Measurements from ENCODE around the gene KRI1.
"Not testable (repeated sequence)": the region's sequence is repeated elsewhere in the genome, so short reads cannot be mapped to it uniquely, and the experiment has no call there.

Gene KRI1

DNA sequence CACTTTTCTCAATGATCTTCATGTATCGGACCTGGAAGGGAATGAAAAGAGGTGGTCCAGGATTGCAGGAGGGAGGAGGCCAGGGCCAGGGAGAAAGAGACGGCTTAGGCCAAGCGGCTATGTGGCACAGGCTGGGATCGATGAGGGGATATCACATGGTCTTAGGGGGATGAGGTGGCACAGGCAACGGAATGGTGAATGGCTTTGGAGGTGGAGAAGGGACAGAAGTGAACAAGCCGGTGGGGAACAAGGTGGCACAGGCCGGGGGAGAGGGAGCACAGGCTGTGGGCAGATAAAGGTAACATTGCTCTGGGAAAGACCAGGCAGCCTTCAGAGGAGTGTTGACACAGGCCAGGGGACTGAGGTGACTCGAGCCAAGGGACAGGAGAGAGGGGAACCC is 8.7 kb upstream of the KRI1 start:
- DNase-seq, result no peak

DNA sequence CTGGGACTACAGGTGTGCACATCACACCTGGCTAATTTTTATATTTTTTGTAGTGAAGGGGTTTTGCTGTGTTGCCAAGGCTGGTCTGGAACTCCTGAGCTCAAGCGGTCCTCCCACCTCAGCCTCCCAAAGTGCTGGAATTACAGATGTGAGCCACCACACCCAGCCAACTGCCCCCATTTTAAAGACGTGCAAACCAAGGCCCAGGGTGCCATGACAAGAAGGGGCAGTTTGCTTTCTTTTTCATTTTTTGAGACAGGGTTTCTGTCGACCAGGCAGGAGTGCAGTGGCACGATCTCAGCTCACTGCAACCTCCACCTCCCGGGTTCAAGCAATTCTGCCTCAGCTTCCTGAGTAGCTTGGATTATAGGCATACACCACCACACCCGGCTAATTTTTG is 8.0 kb upstream of the KRI1 start:
- not testable (repeated sequence) for DNase-seq

DNA sequence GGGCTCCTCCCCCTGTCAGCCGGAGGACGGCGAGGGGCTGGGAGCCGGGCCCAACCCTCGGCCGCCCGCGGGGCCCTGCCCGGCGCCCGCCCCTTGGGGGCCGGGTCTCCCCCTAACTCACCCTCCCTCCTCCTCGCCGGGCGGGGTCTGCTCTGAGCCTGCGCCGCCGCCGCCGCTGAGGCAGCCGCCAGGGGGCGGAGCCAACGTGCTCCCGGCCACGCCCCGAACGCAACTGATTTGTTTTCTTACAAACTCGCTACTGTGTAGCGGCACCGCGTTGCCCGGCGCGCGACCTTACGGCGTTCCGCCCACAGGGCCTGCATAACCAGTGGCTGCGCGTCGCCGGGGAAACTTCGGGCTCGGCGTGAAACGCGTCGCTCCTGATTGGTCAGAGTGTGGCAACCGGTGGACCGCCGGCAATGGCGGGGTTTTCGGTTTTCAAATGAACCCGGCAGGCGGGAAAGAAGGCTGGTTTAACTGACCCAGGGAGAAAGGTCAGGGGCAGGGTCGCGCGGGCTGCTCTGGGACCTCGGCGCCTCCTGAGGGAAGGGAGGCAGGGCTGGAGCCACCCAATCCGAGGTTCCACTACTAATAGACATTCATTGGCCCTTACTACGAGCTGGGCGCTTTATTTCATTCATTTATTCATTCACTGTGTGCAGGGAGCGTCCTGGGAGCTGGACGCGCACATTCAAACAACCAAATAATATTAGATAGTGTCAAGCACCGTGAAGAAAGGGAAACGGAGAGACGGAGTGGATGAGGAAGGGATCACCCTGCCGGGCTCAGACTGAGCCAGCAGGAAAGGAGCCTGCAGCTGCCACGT is 3.2 kb upstream of the KRI1 start, which contains the start of gene CDKN2D:
CDKN2D (minus strand) TSS at position 154 of the 826 bp plus-strand sequence. CDS start 326 bp downstream, outside the sequence.
- peak; percentile 97 to 98 for DNase-seq

DNA sequence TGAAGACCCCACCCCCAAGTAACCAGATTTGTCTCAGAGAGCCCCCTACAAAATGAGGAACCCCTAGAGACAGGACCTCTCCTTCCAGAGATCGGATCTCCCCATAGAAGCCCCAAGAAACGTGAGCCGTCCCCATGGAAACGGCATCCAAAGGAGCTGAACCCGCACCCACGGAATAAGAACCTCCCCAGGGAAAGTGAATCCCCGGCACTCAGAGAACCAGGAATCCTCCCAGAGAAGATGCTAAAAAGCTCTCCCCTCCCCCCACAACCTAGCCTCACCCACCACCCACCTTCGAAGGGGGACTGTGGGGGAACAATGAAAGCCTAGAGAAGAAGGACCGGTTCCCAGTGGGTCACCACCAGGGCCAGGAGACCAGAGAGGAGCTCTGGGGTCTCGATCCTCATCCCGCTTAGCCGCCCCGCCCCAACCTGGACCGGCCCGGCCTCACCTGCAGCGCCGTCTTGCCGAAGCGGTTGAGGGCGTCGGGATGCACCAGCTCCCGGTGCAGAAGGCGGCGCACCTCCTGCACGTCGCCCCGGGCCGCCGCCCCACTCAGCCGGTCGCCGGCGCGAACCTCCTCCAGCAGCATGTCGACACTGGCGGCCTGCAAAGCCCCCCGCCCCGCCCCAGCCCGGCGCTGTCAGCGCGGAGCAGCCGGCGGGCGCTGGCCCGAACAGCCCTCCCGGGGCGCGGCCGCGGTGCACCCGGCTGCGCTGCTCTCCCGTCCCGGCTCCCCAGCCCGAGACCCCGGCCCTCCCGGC is 2.4 kb upstream of the KRI1 start:
- no peak for DNase-seq

DNA sequence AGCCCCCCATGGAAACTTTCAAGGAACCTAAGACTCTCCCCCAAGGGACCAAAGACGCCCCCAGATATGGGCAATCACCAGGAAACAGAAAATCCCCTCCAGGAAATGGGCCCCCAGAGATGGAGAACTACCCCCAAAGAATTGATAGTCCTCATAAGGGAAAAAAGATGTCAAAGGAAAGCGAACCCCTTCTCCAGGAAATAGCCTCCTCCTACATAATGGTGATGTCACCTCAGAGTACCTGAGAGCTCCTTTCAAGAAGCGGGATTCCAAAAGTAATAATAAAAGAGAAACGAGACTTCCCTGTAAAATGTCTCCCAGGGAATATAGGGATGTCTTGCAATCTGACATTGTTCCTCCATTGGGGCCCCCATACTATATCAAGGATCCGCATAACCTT is 1.8 kb upstream of the KRI1 start:
- no peak for DNase-seq

DNA sequence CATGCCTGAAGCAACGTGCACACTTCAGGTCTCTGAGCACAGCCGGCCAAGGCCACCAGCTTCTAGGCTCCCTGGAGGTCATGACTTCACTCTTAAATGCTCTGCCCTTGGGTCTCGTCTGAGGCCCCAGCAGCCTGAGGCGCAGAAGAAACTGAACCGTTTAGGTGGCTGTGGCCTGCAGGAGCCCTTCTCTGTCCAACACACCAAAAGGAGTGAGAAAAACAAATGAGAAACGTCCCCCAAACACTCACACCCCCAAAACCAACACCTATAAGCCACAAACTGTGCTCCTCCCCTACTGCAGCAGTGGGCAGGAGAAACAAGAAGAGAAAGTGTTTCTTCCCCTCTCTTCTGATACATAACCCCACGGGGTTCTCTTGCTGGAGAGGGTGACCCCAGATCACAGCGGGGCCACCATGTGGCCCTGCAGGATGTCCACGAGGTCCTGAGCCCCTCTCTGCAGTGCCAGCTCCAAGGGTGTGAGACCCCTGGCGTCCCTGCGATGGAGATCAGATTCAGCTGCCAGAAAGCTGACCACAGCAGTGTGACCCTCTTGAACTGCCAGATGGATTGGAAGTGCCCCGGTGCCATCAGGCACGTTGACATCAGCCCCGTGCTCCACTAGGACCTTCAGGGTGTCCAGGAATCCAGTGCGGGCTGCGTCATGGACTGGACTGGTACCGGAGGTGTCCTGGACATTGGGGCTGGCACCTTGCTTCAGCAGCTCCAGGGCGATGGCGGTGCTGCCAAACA is 1.0 kb upstream of the KRI1 start:
- no peak for DNase-seq

DNA sequence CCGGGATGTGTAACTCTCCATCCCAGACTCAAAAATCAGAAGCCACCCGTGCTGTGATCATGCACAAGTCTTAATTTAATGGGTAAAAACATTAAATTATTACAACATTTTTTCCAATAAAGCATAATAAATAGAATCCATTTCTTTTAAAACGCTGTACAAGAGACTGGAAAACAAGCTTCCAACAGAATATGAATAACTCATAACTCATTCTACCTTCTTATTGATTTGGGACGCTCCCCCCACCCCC is 523 bp upstream of the KRI1 start:
- no peak for DNase-seq

DNA sequence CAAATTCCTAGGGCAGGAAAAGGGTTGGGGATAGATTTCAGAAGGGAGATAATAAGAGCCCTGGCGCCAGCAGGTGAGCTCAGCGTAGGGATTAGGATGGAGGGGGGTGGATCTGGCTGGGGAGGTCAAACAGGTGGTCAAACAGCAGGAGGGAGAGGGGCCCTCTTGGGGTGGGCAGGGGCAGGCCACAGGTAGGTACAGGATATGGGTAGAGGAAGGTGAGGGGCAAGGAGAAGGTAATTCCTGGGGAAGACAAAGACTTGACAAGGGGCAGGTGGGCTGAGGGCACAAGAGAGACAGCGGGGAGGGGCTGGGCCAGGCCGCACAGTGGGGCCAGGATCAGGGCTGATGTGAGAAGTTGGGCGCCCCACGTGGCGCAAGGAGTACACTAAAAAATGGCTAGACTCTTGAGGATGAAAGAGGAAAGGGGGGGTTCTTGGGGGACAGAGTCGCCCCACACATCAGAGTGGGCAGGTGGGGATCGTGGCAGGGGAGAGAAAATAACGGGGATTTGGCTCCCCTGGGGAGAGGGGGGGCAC is 713 bp downstream of the KRI1 start:
- DNase-seq, result peak; percentile 50 to 75

DNA sequence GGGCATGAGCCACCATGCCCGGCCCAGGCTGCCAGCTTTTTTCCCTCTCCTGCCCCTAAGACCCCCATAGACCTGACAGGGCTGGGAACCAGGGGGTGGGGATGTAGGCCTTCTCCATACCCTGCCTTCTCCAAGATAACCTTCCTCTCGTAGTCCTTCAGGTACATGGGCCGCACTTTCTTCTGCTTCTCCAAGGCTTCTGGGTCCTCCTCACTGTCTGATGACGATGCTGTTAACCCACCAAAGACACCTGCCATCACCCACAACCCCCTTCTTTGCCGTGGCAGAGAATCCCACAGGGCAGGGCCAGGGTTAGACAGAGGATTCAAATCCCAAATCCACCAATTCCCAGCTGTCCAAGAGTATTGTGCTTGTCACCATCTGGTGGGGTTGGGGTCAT is 3.2 kb downstream of the KRI1 start:
- no peak for DNase-seq

DNA sequence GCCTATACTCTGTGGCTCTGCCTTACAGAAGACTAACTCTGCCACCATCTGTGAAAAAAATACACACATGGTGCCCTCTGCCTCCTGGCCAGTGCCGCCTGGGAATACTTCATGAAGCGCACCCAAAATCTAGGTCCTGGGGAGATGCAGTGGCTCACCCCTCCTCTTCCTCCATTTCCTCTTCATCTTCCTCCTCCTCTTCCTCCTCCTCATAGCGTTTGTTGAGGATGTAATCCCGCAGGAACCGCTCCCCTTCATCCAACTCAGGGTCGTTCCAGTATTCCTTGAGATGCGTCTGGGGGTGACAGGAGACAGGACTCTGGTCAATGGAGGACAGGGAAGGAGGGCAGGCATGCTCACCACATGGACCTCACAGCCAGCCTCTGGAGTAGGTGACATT is 5.7 kb downstream of the KRI1 start:
- DNase-seq, result no peak

DNA sequence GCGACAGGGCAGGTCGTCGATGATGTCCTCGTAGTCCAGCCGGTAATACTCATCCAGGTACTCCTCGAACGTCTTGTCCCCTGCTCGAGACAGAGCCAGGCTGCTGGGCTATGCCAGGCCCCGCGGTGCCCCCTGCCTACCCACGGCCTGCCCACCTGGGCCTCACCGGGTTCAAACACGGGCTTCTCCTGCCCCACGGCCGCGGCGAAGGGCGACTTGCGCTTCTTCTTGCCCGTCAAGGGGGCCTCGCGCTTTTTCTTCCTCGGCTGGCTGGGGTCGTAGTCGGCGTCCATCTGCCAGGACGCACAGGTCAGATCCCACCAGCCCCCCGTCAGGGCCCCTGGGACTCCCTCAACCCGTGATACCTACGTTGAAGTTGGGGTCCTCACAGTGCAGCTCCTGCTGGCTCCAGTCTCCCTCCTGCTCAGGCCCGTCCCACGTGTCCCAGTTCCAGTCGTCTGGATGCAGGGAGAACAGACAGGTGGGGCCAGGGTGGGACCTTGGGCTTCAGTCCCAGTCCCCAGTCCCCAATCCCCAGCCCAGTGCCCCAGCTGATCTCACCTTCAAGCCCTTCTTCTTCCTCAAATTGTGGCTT is 8.1 kb downstream of the KRI1 start:
- no peak for DNase-seq

DNA sequence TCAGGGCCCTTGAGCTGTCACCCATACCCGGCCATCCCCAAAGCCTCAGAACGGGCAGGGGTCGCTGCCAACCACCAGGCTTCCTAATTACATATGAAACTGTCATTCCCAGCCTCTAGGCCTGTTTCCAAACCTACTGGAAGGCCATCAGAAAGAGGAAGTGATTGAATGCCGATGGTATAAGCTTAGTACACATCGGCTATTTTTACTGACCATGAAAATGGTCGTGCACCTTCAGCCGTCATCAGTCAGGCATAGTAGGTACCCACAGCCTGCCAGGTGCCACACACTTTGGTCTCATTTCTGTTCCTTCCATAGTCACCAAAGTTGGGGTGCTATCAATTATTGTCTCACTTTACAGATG is 10.2 kb downstream of the KRI1 start:
- DNase-seq, result no peak

DNA sequence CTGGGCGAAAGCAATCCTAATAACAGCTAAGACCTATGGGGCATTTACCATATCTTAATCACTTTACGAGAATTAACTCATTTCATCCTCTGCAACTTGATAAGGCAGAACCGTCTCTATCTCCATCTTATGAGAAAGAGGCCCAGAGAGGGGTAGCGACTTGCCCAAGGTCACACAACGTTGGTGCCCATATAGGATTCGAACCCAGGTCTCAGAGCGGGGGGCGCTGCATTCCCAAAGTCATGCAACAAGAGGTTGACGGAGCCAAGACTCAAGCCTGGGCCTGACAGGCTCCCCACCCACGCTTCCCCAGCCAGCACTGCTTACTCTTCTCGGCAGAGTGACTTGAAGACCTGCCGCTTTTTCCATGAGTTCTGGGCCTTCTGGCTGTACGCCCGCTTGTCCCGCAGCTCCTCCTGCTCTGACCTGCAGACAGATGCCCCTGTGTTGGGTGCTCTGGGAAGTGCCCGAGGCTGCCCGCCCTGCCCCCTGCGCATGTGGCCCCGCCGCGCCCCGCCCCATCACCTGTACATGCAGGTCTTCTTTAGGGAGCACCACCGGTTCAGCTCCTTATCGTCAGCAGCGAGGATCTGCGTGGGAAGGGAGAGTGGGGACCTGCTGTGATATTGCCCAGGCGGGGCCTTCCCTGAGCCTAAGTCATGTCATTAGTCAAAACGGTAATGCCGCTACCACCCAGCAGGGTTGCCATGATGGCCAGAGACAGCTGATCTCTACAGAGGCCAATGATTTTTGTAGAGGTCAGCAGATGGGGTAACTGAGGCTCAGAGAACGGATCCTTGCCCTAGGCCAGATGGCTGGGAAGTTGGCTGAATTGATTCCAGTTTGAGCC is 10.8 kb downstream of the KRI1 start:
- no peak for DNase-seq

DNA sequence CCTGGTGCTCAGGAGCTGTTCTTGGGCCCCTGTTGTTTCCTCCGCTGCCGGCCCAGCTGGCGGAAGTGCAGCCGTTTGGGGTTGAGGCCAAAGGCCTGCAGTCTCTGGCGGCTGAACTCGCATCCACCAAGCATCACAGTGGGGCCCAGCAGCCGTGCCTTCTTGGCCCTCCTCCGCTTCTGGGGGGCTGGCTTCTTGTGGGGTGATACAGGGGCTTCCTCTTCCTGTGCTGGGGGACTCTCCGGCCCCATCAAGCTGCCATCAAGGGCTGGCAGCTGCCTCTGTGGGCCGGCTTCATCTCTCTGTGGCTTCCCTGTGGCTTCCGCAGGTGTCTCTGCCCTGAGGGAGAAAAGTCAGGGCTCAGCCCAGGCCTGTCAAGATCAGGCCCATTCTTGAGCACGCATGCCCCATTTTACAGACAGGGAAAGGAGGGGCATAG is 11.8 kb downstream of the KRI1 start:
- peak; percentile 92 to 94 for DNase-seq

DNA sequence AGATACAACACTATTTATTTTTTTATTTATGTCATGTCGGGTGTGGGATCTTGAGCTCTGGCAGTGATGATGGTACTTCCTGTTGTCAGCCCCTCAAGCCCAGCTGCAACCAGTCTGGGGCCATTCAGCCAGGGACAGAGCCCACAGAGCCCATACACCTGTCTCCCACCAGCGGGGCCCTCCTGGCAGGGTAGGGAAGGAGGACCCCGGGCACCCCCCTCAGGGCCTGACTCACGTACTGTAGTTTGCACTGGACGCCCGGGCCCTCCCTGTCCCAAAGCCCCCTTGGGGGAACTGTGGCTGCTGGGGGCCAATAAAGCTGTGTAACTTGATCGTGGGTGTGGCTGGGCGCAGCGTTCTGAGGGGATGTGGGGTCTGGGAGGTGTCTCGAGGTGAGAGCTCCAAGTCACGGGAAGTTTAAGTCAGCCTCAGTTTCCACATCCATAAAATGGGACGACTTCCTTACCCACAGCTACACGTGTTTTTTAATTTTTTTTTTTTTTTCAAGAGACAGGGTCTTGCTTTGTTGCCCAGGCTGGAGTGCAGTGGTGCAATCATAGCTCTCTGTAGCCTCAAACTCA is 12.6 kb downstream of the KRI1 start:
- DNase-seq, result no peak

DNA sequence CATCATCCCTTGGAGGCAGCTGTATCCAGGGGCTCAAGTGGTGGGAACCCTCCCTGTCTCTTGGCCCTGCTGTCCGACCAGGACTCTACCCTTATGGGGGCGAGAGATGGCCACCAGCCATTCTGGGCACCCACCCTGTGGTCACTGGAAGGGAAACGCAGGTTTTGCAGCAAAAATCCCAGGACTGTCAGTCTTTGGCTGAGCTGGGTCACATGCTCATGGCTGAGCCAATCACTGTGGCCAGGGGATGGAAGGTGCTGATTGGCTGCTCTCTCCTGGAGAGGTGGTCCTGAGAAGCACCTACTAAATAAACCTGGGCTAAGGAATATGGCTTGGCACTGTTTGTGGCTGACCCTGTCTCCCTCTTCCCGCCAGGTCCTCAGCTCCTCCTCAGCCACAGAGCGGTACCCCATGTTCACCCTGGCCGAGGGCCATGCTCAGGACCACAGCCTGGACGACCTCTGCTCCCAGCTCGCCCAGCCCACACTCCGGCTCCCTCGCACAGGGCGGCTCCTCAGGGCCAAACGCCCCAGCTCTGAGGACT is 13.2 kb downstream of the KRI1 start:
- DNase-seq, result no peak

DNA sequence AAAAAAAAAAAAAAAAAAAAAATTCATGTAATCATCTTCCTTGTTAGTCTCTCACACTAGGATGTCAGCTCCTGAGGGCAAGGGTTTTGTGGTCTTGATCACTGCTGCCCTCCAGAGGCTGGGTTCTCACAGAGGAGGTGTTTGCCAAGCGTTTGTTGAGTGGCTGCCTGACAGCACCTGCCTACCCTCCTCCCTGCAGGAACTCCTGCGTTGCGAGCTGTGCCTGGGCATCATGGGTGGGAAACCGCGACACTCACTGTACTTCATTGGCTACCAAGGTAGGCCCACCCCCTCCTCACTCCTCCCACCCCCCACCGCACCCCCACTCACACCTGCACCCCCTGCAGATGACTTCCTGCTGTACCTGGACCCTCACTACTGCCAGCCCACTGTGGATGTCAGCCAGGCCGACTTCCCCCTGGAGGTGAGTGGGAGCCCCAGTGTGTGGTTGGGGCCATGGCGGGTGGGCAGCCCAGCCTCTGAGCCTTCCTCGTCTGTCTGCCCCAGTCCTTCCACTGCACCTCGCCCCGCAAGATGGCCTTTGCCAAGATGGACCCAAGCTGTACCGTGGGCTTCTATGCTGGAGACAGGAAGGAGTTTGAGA is 14.0 kb downstream of the KRI1 start:
- peak; percentile 16 to 38 for DNase-seq

DNA sequence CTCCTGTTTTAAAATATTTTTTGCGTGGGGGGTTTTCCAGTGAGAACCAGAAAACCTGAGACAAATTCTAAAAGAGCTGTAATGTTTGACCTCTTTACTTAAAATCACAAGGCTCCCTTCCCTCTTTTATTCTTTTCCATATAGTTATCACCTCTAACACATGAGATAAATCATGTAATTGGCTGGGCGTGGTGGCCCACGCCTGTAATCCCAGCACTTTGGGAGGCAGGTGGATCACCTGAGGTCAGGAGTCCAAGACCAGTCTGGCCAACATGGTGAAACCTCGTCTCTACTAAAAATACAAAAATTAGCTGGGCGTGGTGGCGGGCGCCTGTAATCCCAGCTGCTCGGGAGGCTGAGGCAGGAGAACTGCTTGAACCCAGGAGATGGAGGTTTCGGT is 14.8 kb downstream of the KRI1 start:
- not testable (repeated sequence) for DNase-seq

DNA sequence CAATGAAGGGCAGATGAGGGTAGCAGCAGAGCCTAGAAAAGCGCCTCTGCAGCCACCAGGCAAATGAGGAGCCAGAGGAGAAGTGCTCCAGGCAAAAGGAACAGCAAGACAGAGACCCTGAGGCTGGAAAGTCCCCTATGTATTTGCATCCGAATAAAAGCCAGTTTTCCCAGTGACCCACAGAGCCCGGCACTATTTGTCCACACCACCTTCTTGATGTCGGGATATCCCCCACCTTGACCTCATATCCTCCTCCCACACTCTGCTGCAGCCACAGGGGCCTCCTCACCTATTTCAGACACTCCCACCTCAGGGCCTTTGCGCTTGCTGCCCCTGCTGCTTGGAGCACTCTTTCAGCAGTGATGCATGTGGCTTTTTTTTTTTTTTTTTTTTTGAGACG is 15.5 kb downstream of the KRI1 start:
- DNase-seq, result no peak

DNA sequence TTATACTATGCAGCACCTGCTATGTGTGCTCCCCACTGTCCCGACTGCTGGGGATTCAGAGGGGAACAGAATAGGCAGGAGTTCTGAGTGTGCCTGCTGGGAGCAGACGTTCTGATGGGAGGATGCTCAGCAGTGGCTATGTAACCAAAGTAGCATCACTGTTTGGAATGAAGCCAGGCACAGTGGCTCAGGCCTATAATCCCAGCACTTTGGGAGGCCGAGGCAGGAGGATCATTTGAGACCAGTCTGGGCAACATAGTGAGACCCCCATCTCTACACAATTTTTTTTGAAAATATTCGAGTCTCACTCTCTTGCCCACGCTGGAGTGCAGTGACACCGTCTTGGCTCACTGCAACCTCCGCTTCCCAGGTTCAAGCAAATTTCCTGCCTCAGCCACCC is 16.1 kb downstream of the KRI1 start:
- no peak for DNase-seq

DNA sequence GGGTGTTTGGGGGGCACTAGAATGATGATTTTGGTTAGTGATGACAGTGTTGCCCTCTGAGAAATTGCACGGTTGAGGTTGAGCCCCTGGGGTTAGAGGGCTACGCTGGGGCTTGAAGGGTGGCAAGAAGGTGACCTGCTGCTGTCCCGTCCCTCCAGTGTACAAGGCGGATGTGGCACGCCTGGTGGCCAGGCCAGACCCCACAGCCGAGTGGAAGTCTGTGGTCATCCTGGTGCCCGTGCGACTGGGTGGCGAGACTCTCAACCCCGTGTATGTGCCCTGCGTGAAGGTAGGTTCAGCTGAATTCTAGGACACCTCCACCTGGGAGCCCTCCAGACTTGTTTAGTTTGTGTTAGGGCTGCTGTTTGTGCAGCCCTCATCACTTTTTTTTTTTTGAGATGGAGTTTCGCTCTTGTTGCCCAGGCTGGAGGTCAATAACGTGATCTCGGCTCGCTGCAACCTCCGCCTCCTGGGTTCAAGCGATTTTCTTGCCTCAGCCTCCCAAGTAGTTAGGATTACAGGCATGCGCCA is 17.0 kb downstream of the KRI1 start:
- DNase-seq, result no peak

Measured in Kasumi-1 (cell line).